ENCODE results near the gene SOS2. TPM values are rescaled to one million over a fixed set of nuclear protein-coding genes. Genes with fewer than 3 reads are reported as not detected.

The SOS2 gene
- total RNA-seq, 1 donor from 2014 or later, result 26.3 TPM

DNA sequence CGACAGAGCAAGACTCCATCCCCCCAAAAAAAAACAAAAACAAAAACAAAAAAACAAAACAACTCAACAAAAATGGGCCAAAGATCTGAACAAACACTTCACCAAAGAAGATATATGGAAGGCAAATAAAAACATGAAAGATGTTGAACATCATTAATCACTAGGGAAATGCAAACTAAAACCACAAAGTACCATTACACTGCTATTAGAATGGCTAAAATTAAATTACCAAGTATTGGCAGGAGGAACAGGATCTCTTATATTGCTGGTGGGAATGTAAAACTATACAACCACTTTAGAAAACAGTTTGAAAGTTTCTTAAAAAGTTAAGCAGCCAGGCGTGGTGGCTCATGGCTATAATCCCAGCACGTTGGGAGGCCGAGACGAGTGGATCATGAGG lies 12.9 kb downstream of the SOS2 start:
- TF ChIP-seq, protein P1, sequence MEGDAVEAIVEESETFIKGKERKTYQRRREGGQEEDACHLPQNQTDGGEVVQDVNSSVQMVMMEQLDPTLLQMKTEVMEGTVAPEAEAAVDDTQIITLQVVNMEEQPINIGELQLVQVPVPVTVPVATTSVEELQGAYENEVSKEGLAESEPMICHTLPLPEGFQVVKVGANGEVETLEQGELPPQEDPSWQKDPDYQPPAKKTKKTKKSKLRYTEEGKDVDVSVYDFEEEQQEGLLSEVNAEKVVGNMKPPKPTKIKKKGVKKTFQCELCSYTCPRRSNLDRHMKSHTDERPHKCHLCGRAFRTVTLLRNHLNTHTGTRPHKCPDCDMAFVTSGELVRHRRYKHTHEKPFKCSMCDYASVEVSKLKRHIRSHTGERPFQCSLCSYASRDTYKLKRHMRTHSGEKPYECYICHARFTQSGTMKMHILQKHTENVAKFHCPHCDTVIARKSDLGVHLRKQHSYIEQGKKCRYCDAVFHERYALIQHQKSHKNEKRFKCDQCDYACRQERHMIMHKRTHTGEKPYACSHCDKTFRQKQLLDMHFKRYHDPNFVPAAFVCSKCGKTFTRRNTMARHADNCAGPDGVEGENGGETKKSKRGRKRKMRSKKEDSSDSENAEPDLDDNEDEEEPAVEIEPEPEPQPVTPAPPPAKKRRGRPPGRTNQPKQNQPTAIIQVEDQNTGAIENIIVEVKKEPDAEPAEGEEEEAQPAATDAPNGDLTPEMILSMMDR (conservative IDR thresholded peaks at IDR 0.05), result no peak
- no peaks in the 10 kb centered on the region for H3K27me3 Mint-ChIP-seq (ENCODE audit: low read depth)
- H3K4me1 Mint-ChIP-seq, result peaks cover 25% of the 10 kb centered on the region
- no peak overlapping the region for H3K4me3 Mint-ChIP-seq
- peaks cover 7% of the 10 kb centered on the region for H3K36me3 Mint-ChIP-seq (ENCODE audit: low read depth)
- no peaks in the 10 kb centered on the region for H3K9me3 Mint-ChIP-seq
- no peak overlapping the region for H3K27ac Mint-ChIP-seq (ENCODE audit: unreplicated experiment)
- no peak for DNase-seq (ENCODE audit: low read depth, low spot score)

DNA sequence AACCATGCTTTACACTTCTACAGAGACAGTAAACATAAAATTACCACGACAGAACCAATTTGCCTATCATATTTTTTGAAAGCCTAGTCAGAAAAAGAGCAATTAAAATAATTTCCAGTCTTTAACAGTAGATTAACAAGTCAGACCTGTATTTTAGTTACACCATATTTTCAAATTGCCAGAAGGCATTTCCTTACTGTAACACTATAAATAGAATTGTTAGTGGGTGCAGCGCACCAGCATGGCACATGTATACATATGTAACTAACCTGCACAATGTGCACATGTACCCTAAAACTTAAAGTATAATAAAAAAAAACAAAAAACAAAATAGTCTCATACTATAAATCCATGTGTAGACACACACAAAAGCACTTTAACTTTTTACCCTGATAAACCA lies 16.0 kb downstream of the SOS2 start:
- TF ChIP-seq, protein P1 (conservative IDR thresholded peaks at IDR 0.05), result no peak
- H3K4me3 Mint-ChIP-seq, result no peak overlapping the region
- no peak for DNase-seq (ENCODE audit: low read depth, low spot score)
- H3K27me3 Mint-ChIP-seq (ENCODE audit: low read depth), result no peaks in the 10 kb centered on the region
- peaks cover 14% of the 10 kb centered on the region for H3K4me1 Mint-ChIP-seq
- peaks cover 3% of the 10 kb centered on the region for H3K36me3 Mint-ChIP-seq (ENCODE audit: low read depth)
- H3K27ac Mint-ChIP-seq (ENCODE audit: unreplicated experiment), result no peak overlapping the region
- H3K9me3 Mint-ChIP-seq, result no peaks in the 10 kb centered on the region

DNA sequence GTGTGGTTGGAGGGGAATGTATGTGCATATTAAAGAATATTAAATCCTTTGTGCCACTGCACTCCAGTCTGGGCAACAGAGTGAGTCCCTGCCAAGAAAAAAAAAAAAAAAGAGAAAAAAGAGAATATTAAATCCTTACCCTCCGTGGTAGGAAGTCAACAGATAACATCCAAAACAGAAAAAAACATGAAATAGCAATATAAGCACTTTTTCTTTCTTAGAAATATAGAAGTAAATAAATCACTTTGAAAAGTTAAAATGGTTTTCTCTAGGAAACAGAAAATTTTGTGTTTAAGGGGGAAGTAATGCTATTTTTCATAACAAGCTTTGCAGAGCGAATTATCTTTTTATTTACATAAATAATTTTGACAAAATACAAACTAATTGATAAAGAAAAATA lies 17.6 kb downstream of the SOS2 start:
- no peaks in the 10 kb centered on the region for H3K27me3 Mint-ChIP-seq (ENCODE audit: low read depth)
- TF ChIP-seq, protein P1 (conservative IDR thresholded peaks at IDR 0.05), result no peak

DNA sequence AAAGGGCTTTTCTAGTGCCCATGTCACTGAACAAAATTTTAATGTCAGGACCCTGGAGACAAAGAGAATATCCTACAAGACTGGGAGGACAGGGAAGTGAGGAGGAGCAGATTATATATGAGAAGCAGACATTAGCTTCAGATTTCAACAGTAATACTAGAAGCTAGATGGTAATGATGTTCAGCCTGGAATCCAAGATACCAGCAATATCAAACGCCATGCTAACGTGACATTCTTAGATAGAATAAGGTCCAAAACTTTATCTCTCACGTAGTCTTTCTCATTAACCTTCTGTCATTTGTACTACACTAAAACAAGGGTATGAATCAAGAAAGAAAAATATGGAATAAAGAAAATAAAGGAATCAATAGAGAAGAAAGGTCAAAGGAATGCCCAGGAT lies 18.7 kb downstream of the SOS2 start:
- Mint-ChIP-seq H3K4me3 (no peak overlapping the region), H3K9me3 (no peaks in the 10 kb centered on the region), H3K36me3 (ENCODE audit: low read depth) (no peaks in the 10 kb centered on the region), H3K4me1 (peaks cover 8% of the 10 kb centered on the region), H3K27ac (ENCODE audit: unreplicated experiment) (no peak overlapping the region), H3K27me3 (ENCODE audit: low read depth) (no peaks in the 10 kb centered on the region)
- TF ChIP-seq, protein P1 (conservative IDR thresholded peaks at IDR 0.05), result no peak
- DNase-seq (ENCODE audit: low read depth, low spot score), result no peak

More for the DNA sequence above, 17.6 kb downstream of the SOS2 start:
- H3K4me3 Mint-ChIP-seq, result no peak overlapping the region
- DNase-seq (ENCODE audit: low read depth, low spot score), result no peak
- H3K27ac Mint-ChIP-seq (ENCODE audit: unreplicated experiment), result no peak overlapping the region
- H3K36me3 Mint-ChIP-seq (ENCODE audit: low read depth), result peaks cover 3% of the 10 kb centered on the region
- no peaks in the 10 kb centered on the region for H3K9me3 Mint-ChIP-seq
- peaks cover 8% of the 10 kb centered on the region for H3K4me1 Mint-ChIP-seq

DNA sequence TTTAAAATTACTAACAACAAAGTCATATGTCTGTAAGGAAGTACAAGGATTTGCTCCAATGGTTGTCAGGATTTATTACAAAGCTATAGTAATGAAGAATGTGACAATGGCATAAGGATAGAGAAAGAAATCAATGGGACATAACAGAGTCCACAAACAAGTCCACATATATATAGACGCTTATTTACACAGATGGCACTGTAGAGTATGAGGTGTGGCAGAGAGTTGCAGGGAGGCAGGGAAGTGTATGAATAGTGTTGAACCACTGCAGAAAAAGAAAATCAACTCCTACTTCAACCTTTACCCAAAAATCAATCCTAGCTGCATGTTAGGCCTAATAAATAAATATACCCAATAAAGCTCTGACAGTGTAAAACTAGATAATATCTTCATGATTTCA lies 21.3 kb downstream of the SOS2 start:
- peaks cover 5% of the 10 kb centered on the region for H3K4me1 Mint-ChIP-seq
- H3K9me3 Mint-ChIP-seq, result no peaks in the 10 kb centered on the region
- H3K27ac Mint-ChIP-seq (ENCODE audit: unreplicated experiment), result no peak overlapping the region
- TF ChIP-seq, protein P1 (conservative IDR thresholded peaks at IDR 0.05), result no peak
- no peaks in the 10 kb centered on the region for H3K27me3 Mint-ChIP-seq (ENCODE audit: low read depth)
- DNase-seq (ENCODE audit: low read depth, low spot score), result no peak
- H3K36me3 Mint-ChIP-seq (ENCODE audit: low read depth), result no peaks in the 10 kb centered on the region
- no peak overlapping the region for H3K4me3 Mint-ChIP-seq

DNA sequence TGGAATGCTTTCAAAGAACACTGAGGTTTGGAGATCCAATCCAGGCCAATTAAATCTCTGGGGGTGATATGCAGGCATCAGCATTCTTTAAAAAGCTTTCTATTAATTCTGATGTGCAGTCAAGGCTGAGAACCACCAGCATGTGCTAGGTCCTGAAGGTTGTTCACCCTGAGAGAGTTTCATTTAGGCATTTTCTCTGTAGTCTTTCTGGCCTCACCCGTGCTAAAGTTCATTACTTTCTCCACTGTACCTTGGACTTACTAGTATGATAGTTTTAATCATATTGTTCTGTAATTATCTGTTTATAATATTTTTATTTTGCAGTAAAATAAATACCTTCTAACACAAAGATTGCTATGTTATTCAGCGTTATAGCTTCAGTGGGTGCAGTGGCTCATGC lies 32.9 kb downstream of the SOS2 start:
- DNase-seq (ENCODE audit: low read depth, low spot score), result no peak
- Mint-ChIP-seq H3K4me3 (no peak overlapping the region), H3K27me3 (ENCODE audit: low read depth) (no peaks in the 10 kb centered on the region), H3K27ac (ENCODE audit: unreplicated experiment) (no peak overlapping the region), H3K36me3 (ENCODE audit: low read depth) (peaks cover 3% of the 10 kb centered on the region), H3K4me1 (no peaks in the 10 kb centered on the region), H3K9me3 (no peaks in the 10 kb centered on the region)
- TF ChIP-seq, protein P1 (conservative IDR thresholded peaks at IDR 0.05), result no peak
